ENCODE results near the gene KRT28.

DNA sequence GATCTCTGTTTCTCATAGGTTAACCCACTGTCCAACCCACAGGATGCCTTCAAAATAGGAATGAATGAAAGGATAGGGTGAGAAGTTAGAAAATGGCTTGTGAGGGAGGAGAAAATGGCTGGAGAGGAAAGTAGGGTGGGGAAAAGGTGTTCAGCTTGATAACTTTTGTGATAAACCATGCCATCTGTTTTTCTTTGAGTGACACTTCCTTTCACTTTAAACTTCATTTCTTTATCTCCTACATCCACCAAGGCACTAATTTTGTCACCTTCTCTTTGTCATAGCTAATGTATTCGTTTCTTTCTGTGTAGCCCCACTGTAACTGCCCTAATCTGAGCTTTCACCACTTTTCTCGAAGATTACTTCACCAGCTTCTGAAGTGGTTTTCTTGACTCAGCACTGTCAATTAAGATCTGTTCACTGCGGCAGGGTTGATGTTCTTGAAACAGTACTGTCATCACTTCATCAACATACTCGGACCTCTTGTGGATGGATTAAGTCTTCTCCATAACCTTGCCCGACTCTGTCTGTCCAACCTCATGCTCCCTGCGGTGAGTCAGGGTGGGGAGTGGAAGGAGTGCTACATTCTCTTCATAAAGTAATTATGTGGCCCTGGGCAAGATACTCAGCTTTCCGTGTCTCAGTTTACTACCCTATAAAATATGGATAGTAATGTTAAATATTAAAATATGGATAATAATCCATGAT, 28.1 kb upstream of the KRT28 start:
- no peak for TF ChIP-seq POLR2AphosphoS5 (IDR thresholded peaks at IDR 0.05; ENCODE audit: low read depth, low read length)
- no peak; the same call in 1 of the 2 replicates for TF ChIP-seq SIN3A (IDR thresholded peaks at IDR 0.05; ENCODE audit: borderline replicate concordance, insufficient read depth, low read length)
- TF ChIP-seq TAF1 (IDR thresholded peaks at IDR 0.05; ENCODE audit: borderline replicate concordance, insufficient read depth, low read length) = no peak; the same call in 1 of the 2 replicates
- TF ChIP-seq, protein P1, sequence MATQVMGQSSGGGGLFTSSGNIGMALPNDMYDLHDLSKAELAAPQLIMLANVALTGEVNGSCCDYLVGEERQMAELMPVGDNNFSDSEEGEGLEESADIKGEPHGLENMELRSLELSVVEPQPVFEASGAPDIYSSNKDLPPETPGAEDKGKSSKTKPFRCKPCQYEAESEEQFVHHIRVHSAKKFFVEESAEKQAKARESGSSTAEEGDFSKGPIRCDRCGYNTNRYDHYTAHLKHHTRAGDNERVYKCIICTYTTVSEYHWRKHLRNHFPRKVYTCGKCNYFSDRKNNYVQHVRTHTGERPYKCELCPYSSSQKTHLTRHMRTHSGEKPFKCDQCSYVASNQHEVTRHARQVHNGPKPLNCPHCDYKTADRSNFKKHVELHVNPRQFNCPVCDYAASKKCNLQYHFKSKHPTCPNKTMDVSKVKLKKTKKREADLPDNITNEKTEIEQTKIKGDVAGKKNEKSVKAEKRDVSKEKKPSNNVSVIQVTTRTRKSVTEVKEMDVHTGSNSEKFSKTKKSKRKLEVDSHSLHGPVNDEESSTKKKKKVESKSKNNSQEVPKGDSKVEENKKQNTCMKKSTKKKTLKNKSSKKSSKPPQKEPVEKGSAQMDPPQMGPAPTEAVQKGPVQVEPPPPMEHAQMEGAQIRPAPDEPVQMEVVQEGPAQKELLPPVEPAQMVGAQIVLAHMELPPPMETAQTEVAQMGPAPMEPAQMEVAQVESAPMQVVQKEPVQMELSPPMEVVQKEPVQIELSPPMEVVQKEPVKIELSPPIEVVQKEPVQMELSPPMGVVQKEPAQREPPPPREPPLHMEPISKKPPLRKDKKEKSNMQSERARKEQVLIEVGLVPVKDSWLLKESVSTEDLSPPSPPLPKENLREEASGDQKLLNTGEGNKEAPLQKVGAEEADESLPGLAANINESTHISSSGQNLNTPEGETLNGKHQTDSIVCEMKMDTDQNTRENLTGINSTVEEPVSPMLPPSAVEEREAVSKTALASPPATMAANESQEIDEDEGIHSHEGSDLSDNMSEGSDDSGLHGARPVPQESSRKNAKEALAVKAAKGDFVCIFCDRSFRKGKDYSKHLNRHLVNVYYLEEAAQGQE (IDR thresholded peaks at IDR 0.05; ENCODE audit: insufficient read depth in 1 of 2, low read depth in 2 of 2, low read length in 2 of 2) = no peak

Measured in PFSK-1 (cell line).